Heart left ventricle (tissue), 16 donors: ENCODE data around the gene ZNF319. TPM values are rescaled to one million over a fixed set of nuclear protein-coding genes. Genes with fewer than 3 reads are reported as not detected.

Source experiments
- ATAC-seq, 4 donors: fragments of 200-7000 bp; cut with Tn5 transposase; one replicate each; pipeline ENCODE4 v1.9.1; 2020 to 2022; ENCODE audit warnings: moderate library complexity in 4 of 4, mild to moderate bottlenecking in 3 of 4, moderate number of reproducible peaks in 1 of 4
- DNase-seq, 5 donors: peaks; one replicate each; pipeline ENCODE4 v3.0.0-alpha.2; 2020
- H3K27ac ChIP-seq, 12 donors: fragments of 200-600 bp; sonication (generic) in 4 of 12; one replicate each; pipeline versions ENCODE4 v1.5.0 to v1.8.0; 2016 to 2022; ENCODE audit warnings: mild to moderate bottlenecking in 2 of 12
- H3K27me3 ChIP-seq, 9 donors: fragments of 200-600 bp; sonication (generic) in 2 of 9; one replicate each; pipeline versions ENCODE4 v1.5.1 to v1.8.0; 2016 to 2022; ENCODE audit warnings: mild to moderate bottlenecking in 3 of 9
- H3K36me3 ChIP-seq, 9 donors: fragments of 200-600 bp; sonication (generic) in 2 of 9; one replicate each; pipeline versions ENCODE4 v1.5.0 to v1.8.0; 2018 to 2022; ENCODE audit warnings: mild to moderate bottlenecking in 2 of 9
- H3K4me1 ChIP-seq, 12 donors: fragments of 200-600 bp; sonication (generic) in 4 of 12; one replicate each; pipeline versions ENCODE4 v1.5.0 to v1.8.0; 2016 to 2022; ENCODE audit warnings: mild to moderate bottlenecking in 3 of 12
- H3K4me3 ChIP-seq, 12 donors: fragments of 200-600 bp; sonication (generic) in 4 of 12; one replicate each; pipeline versions ENCODE4 v1.5.0 to v1.8.0; 2017 to 2022; ENCODE audit warnings: mild to moderate bottlenecking in 9 of 12, moderate library complexity in 4 of 12
- H3K9me3 ChIP-seq, 12 donors: fragments of 200-600 bp; sonication (generic) in 4 of 12; one replicate each; pipeline versions ENCODE4 v1.5.0 to v1.8.0; 2016 to 2022; ENCODE audit warnings: mild to moderate bottlenecking in 1 of 12
- POLR2A ChIP-seq, 2 donors: fragments of 450-650 bp; IDR thresholded peaks; one replicate each; pipeline ENCODE4 v1.6.1; 2017; ENCODE audit warnings: antibody characterized with exemption in 2 of 2, mild to moderate bottlenecking in 2 of 2, moderate library complexity in 2 of 2
- WGBS, 4 donors: extraction: QIAGEN DNeasy Blood & Tissue Kit in 2 of 4; methylation state at CpG; one replicate each; pipeline versions ENCODE4 v1.1.5 to v1.1.7; 2013 to 2018; 5-methylcytosine and 5-hydroxymethylcytosine counted together
- intact Hi-C, 10 donors: fragments of 100-400 bp; cut with DNase I; formaldehyde crosslinking; loops; one replicate each; pipeline versions ENCODE4 v1.11.1 to v1.14.2; 2022
- polyA plus RNA-seq, 2 donors: library from polyadenylated mRNA; stranded (reverse); fragments of 200-250 nt; gene quantifications; one replicate each; pipeline ENCODE4 v1.2.3, GENCODE V29; 2013
- total RNA-seq, 9 donors: library from RNA; depleted of rRNA in 2 of 9; stranded (reverse); fragments of >200 nt in 2 of 9; fragmentation: NEBNext Ultra II Directional in 3 of 9; extraction: Animal tissue kit (Norgen Biotek cat#: 25700) in 3 of 9; gene quantifications; one replicate each; pipeline versions ENCODE4 v1.1.0 to v1.2.4, GENCODE V29; 2016 to 2023
- TF ChIP-seq, protein P1 (sequence below), 12 donors: fragments of 200-600 bp; sonication (generic) in 4 of 12; IDR thresholded peaks; one replicate each; pipeline versions ENCODE4 v1.5.0 to v1.8.0; 2018 to 2022; ENCODE audit warnings: antibody characterized with exemption in 12 of 12, mild to moderate bottlenecking in 5 of 12
- donor health status: ischemic (EF 13 %, LVEDD 7.1; RV severe dilation, severe dysfunction).
- donor health status: healthy with polysubstance abuse.
- donor health status: DM: no; HTN: yes; CAD: no.
- donor health status: DM: no; HTN: no; CAD: no.
- donor health status: ischemic (EF 25% LVEDD 6.9; RV normal size, moderate dysfunction).
- donor health status: ischemic (EF 25% LVEDD 5.7; RV mildly dilated, moderate dysfunction).
- donor health status: healthy.
- donor health status: DM: yes; HTN: yes; CAD: no.
- donor health status: ischemic (EF 35%, LVEDD 5.7; RV mildly dilated, moderate dysfunction).
- donor health status: nonischemic (EF 11% LVEDD 7.7; RV severe dilation, severe dysfunction).
- donor health status: DM: yes; HTN: yes; CAD: no.
- donor health status: PGD.
- donor health status: ischemic (EF 29% LVEDD 5.4; RV normal size, mild dysfunction).
- donor health status: nonischemic (EF 23%, LVEDD 6.1; RV moderate dilation, normal function).

The ZNF319 gene
- total and polyA plus RNA-seq, 11 donors, result 5.6 to 10.5 (median 8.6) TPM

DNA sequence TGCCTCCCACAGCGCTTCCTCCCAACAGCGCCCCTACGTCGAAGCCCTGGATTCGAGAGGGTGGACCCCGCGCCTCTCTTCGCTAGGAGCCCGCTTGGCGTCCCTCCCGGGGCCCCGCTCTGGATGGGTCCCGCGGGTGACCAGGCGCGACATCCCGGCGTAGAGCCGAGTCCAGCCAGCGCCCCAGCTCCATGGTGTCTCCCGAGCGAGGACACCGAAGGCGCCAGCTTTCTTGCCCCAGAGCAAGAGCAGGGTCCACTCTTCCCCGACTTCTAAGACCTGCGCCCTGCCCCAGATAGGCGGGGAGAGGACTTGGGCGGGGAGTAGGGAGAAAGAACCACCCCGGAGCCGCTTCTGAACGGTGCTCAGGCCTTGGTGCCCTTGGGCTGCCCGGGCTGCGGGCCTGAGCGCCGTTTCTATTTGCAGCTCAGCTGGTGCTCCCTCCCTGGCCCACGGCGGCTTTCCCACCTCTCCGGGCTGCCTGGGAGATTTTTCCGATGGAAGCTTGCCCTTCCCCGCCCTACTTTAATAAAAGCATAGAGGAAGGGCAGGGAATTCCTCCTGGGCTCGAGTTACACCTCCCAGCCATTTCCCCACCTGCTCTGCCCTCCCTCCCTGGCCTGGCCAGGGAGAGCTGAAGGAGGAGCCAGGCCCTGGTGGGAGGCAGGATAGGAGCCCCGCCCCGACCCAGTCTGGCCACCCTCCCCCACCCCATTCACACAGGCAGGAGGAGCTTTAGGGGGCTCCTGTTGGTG, 26.9 kb upstream of the ZNF319 start:
- peaks cover 0 to 25% (median 0%) of the 10 kb centered on the region in 9 donors for H3K27me3 ChIP-seq
- peaks cover 23 to 92% (median 76%) of the 10 kb centered on the region in 12 donors for H3K4me1 ChIP-seq
- ATAC-seq (peak; percentile 51 to 74 (median 61)), DNase-seq (peak; percentile 69 to 86 (median 73))
- H3K4me3 ChIP-seq, result peak overlapping the region; percentile 60 to 96 (median 88)
- 0 to 6% (median 5%) methylated on average over 20 to 43 of the region's 43 CpGs for WGBS, 4 donors
- intact Hi-C loops, result loop anchor here in 5 of 10 donors (5.0 to 10.0 kb wide), 7 partner anchors 55 to 457 kb away; partner anchors contain the start of gene CSNK2A2 (in 3 of the 5)
- TF ChIP-seq, protein P1, sequence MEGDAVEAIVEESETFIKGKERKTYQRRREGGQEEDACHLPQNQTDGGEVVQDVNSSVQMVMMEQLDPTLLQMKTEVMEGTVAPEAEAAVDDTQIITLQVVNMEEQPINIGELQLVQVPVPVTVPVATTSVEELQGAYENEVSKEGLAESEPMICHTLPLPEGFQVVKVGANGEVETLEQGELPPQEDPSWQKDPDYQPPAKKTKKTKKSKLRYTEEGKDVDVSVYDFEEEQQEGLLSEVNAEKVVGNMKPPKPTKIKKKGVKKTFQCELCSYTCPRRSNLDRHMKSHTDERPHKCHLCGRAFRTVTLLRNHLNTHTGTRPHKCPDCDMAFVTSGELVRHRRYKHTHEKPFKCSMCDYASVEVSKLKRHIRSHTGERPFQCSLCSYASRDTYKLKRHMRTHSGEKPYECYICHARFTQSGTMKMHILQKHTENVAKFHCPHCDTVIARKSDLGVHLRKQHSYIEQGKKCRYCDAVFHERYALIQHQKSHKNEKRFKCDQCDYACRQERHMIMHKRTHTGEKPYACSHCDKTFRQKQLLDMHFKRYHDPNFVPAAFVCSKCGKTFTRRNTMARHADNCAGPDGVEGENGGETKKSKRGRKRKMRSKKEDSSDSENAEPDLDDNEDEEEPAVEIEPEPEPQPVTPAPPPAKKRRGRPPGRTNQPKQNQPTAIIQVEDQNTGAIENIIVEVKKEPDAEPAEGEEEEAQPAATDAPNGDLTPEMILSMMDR (IDR thresholded peaks at IDR 0.05), result no peak
- peak in 1 of 2 donors; percentile 40 for TF ChIP-seq POLR2A (IDR thresholded peaks at IDR 0.05)
- peak overlapping the region; percentile 75 to 99 (median 95) for H3K27ac ChIP-seq
- H3K36me3 ChIP-seq, result no peaks in the 10 kb centered on the region
- H3K9me3 ChIP-seq, result no peaks in the 10 kb centered on the region

DNA sequence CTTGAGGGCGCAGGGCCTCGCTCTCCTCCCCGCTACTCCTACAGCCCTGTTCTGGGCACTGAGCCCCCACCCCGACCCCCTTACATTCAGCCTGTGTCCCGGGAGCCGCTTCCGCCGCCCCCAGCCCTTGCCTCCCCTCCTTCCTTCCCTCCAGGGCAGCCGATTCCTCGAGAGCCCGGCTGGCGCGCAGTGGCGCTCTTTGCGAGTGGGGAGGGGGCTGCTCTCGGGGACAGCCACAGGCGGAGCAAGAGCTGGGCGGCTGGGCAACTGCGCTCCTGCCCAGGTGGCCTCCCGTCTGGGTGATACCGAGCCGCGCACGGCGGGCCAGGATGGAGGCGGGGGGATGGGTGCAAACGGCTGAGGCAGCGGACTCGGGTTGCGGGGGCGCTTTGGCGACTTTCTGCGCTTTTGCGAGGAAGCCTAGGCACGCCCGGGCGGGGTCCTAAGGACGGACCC, 26.3 kb upstream of the ZNF319 start:
- ATAC-seq, result peak in 3 of 4 donors; percentile 0 to 4 (median 1)
- intact Hi-C loops, result loop anchor here in 5 of 10 donors (5.0 to 10.0 kb wide), 7 partner anchors 56 to 458 kb away; partner anchors contain the start of gene CSNK2A2 (in 3 of the 5)
- Histone ChIP-seq H3K36me3 (no peaks in the 10 kb centered on the region), H3K4me3 (peak overlapping the region; percentile 60 to 96 (median 88)), H3K27ac (peak overlapping the region; percentile 75 to 99 (median 95)), H3K9me3 (no peaks in the 10 kb centered on the region), H3K4me1 (peaks cover 21 to 92% (median 75%) of the 10 kb centered on the region in 12 donors), H3K27me3 (peaks cover 0 to 25% (median 0%) of the 10 kb centered on the region in 9 donors)
- peak in 1 of 5 donors; percentile 57 for DNase-seq
- TF ChIP-seq, protein P1 (IDR thresholded peaks at IDR 0.05), result no peak
- no peak for TF ChIP-seq POLR2A (IDR thresholded peaks at IDR 0.05)
- 0 to 3% (median 1%) methylated on average over 6 to 38 of the region's 38 CpGs for WGBS, 4 donors

DNA sequence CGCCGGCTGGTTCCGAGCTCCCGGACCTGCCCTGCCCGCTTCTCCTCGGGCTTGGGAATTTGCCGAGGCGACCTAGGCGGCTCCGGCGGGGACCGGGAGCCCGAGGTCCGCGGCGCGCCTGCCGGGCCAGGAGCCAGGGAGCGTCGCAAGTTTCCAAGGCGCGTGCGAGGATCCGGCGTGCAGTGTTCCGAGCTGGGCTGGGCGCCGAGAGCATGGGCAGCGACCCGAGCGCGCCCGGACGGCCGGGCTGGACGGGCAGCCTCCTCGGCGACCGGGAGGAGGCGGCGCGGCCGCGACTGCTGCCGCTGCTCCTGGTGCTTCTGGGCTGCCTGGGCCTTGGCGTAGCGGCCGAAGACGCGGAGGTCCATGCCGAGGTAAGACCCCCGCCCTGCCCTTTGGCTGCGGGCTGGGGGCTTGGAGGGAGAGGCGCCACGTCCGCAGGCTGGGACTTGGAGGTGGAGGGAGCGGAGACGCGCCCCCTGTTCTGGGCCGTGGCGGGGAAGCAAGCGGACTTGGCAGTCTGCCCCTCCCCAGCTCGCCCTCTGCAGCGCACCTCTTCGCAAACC, 25.8 kb upstream of the ZNF319 start:
- no peaks in the 10 kb centered on the region for H3K9me3 ChIP-seq
- DNase-seq, result peak in 4 of 5 donors; percentile 62 to 77 (median 69)
- peaks cover 0 to 3% (median 0%) of the 10 kb centered on the region in 9 donors for H3K36me3 ChIP-seq
- H3K4me3 ChIP-seq, result peak overlapping the region; percentile 60 to 96 (median 88)
- peaks cover 0 to 25% (median 0%) of the 10 kb centered on the region in 9 donors for H3K27me3 ChIP-seq
- peak in 2 of 4 donors; percentile 40 to 46 for ATAC-seq
- 0 to 5% (median 0%) methylated on average over 1 to 65 of the region's 65 CpGs for WGBS, 4 donors
- H3K27ac ChIP-seq, result peak overlapping the region; percentile 75 to 99 (median 95)
- TF ChIP-seq POLR2A (IDR thresholded peaks at IDR 0.05), result no peak
- TF ChIP-seq, protein P1 (IDR thresholded peaks at IDR 0.05), result peak in 1 of 12 donors; percentile 10
- intact Hi-C loops, result loop anchor here in 5 of 10 donors (5.0 to 10.0 kb wide), 7 partner anchors 56 to 459 kb away; partner anchors contain the start of gene CSNK2A2 (in 3 of the 5)
- H3K4me1 ChIP-seq, result peaks cover 21 to 92% (median 72%) of the 10 kb centered on the region in 12 donors
